NB4 (cell line): ENCODE results near the gene SMIM24.

Experiments used
- POLR2A ChIP-seq: IDR thresholded peaks from 2 replicates; pipeline ENCODE4 v1.6.1; 2011; ENCODE audit warnings: mild to moderate bottlenecking; ENCODE audit not compliant: insufficient read length; ENCODE audit errors: extremely low read depth
- TF ChIP-seq, protein P1 (sequence below): IDR thresholded peaks from one replicate; pipeline ENCODE4 v1.5.1; 2012; ENCODE audit warnings: low read depth, low read length

- TF ChIP-seq, protein P1, sequence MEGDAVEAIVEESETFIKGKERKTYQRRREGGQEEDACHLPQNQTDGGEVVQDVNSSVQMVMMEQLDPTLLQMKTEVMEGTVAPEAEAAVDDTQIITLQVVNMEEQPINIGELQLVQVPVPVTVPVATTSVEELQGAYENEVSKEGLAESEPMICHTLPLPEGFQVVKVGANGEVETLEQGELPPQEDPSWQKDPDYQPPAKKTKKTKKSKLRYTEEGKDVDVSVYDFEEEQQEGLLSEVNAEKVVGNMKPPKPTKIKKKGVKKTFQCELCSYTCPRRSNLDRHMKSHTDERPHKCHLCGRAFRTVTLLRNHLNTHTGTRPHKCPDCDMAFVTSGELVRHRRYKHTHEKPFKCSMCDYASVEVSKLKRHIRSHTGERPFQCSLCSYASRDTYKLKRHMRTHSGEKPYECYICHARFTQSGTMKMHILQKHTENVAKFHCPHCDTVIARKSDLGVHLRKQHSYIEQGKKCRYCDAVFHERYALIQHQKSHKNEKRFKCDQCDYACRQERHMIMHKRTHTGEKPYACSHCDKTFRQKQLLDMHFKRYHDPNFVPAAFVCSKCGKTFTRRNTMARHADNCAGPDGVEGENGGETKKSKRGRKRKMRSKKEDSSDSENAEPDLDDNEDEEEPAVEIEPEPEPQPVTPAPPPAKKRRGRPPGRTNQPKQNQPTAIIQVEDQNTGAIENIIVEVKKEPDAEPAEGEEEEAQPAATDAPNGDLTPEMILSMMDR: no peak
- no peak for TF ChIP-seq POLR2A
These were observed 12.0 kb upstream of the SMIM24 start for GRCh38 chr19:3492131-3492839.
